H1 (cell line): Measurements from ENCODE around the gene CALHM5. TPM values are rescaled to one million over a fixed set of nuclear protein-coding genes. Genes with fewer than 3 reads are reported as not detected.

ENCODE experiments used
- KDM1A ChIP-seq: fragments of 200-600, 300-600 bp; sonication (generic); IDR thresholded peaks from 2 replicates; pipeline ENCODE4 v1.7.1; 2016; ENCODE audit warnings: mild to moderate bottlenecking, low read length, borderline replicate concordance
- RNF2 ChIP-seq: fragments of 200-900, 300-1000 bp; sonication (generic); IDR thresholded peaks from 2 replicates; pipeline ENCODE4 v1.7.1; 2016; ENCODE audit warnings: borderline replicate concordance, low read depth, mild to moderate bottlenecking, antibody characterized with exemption, low read length; ENCODE audit not compliant: poor library complexity, severe bottlenecking; ENCODE audit errors: missing control alignments
- polyA plus RNA-seq, 7 experiments: library from polyadenylated mRNA; depleted of rRNA in 3 of 7; stranded (reverse) in 5 of 7; unstranded in 2 of 7; fragments of >200 nt in 5 of 7; fragments of 200-250 nt in 2 of 7; gene quantifications; 1 replicate in 5 of 7; 2 replicates in 1 of 7; 4 replicates in 1 of 7; pipeline versions ENCODE4 v1.2.1 to v1.2.3, GENCODE V29; 2011 to 2013; ENCODE audit warnings: missing spikeins in 2 of 7, mixed read lengths in 2 of 7
- total RNA-seq: library from RNA; stranded (reverse); fragmentation: NEBNext Ultra II Directional; extraction: Animal tissue kit (Norgen Biotek cat#: 25700); gene quantifications from 2 replicates; pipeline ENCODE4 v1.2.1, GENCODE V29; 2021

Gene CALHM5
- total and polyA plus RNA-seq, 2 of the 8 experiments (the other 6 are each of a cell fraction or from before 2014, with no cell fraction given), result 0.05 to 0.09 TPM

GRCh38 chr6:116529466-116530290 lies 18.2 kb downstream of the CALHM5 start (continued):
- TF ChIP-seq KDM1A, result no peak
- TF ChIP-seq RNF2, result no peak
